Measurements from ENCODE around the gene OR2H2.

DNA sequence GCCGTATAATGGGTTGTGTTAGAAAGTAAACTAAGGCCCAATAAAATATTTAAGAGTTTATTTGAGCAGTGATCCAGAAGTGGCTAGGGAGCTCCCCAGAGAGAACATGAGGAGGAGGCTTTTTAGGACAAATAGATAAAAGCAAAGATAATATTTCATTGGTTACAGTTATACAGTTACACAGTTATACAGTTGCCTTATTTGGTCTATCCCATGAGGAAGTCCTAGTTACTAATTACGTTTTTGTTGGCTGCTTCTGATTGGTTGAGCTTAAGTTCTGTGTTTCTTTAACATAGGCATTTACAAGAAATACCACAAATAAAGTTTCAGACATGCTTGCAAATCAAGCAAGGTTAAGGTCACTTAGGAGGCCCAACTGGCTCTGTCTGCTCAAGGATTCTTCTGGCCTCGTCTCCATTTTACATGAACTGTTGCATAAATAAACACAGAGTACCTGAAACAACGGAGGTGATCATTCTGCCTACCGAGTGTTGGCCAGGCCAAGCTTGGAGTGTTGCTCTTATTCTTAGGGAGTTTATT, 32.3 kb upstream of the OR2H2 start:
- TF ChIP-seq POLR2A (IDR thresholded peaks at IDR 0.05) = no peak
- no peak for TF ChIP-seq CTCF (IDR thresholded peaks at IDR 0.05)

Measured in testis (tissue), 2 donors.